GM18502 (cell line): ENCODE measurements around the gene CCDC181.
"Not testable (repeated sequence)": the region's sequence is repeated elsewhere in the genome, so short reads cannot be mapped to it uniquely, and the experiment has no call there.

Source experiments
- ATAC-seq: cut with Tn5 transposase; IDR thresholded peaks from one replicate; pipeline ENCODE4 v1.9.1; 2021; ENCODE audit warnings: mild to moderate bottlenecking; ENCODE audit not compliant: unreplicated experiment, poor library complexity

Gene CCDC181

DNA sequence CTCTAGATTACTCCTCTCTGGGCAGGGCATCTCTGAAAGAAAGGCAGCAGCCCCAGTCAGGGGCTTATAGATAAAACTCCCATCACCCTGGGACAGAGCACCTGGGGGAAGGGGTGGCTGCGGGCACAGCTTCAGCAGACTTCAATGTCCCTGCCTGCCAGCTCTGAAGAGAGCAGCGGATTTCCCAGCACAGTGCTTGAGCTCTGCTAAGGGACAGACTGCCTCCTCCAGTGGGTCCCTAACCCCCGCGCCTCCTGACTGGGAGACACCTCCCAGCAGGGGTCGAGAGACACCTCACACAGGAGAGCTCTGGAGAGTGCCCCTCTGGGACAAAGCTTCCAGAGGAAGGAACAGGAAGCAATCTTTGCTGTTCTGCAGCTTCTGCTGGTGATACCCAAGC lies 18.9 kb downstream of the CCDC181 start:
- ATAC-seq = not testable (repeated sequence)

GRCh38 chr1:169402578-169402977 lies 24.7 kb downstream of the CCDC181 start:
- not testable (repeated sequence) for ATAC-seq

- no peak for ATAC-seq
Measured at GRCh38 chr1:169395955-169396354, 31.3 kb downstream of the CCDC181 start.

GRCh38 chr1:169392406-169392805 lies 34.9 kb downstream of the CCDC181 start:
- ATAC-seq = no peak

DNA sequence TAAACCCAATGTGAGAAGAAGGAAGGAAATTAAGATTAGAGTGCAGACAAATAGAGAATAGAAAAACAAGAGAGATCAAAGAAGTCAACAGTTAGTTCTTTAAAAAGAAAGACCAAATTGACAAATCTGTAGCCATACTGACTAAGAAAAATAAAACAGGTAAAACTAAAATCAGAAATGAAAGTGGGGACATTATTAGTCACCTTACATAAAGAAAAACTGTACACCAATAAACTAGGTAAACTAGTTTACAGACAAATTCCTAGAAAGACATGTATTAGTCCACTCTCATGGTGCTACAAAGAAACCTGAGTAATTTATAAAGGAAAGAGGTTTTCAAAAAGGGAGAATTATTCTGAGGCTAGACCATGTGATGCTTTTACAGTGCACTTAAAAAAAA lies 37.0 kb downstream of the CCDC181 start:
- peak; percentile 89 for ATAC-seq

DNA sequence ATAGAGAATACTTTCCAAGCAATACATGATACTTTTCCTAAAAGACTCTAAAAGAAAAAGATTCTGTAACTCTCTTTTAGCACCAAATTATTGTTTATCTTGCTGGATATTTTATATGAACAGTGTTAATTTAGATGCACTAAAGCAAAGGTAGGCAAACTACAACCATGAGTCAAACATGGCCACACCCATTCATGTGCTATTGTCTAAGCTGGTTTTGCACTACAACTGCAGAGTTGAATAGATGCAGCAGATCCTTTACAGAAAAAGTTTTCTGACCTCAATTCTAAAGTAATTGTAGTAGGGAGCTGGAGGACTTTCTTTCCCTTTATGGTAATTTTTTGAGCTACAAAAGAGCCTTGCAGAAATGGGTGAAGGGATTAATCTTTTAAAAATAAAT lies 39.9 kb downstream of the CCDC181 start:
- ATAC-seq = no peak

GRCh38 chr1:169383449-169383848 lies 43.8 kb downstream of the CCDC181 start:
- no peak for ATAC-seq

- no peak for ATAC-seq
Measured at GRCh38 chr1:169381162-169381561, 46.1 kb downstream of the CCDC181 start.

GRCh38 chr1:169371404-169371803 lies 55.9 kb downstream of the CCDC181 start:
- ATAC-seq = no peak

DNA sequence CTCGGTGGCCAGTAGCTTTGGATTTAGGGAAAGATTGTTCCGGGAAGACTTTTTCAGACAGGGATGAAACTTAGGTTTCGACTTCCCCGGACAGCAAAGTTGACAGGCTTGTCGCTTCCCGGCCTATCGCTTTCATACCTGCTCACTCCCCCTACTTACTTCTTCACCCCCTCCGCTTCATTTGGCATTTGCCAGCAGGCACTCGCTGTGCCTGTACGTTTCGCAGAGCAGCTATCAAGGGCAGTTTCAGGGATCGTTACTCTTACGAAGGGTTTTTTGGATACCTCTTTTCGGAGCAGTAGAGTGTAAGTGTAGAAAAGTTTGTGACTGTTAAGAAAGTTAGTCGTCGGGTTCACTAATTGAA lies 58.9 kb downstream of the CCDC181 start:
- peak; percentile 21 for ATAC-seq

DNA sequence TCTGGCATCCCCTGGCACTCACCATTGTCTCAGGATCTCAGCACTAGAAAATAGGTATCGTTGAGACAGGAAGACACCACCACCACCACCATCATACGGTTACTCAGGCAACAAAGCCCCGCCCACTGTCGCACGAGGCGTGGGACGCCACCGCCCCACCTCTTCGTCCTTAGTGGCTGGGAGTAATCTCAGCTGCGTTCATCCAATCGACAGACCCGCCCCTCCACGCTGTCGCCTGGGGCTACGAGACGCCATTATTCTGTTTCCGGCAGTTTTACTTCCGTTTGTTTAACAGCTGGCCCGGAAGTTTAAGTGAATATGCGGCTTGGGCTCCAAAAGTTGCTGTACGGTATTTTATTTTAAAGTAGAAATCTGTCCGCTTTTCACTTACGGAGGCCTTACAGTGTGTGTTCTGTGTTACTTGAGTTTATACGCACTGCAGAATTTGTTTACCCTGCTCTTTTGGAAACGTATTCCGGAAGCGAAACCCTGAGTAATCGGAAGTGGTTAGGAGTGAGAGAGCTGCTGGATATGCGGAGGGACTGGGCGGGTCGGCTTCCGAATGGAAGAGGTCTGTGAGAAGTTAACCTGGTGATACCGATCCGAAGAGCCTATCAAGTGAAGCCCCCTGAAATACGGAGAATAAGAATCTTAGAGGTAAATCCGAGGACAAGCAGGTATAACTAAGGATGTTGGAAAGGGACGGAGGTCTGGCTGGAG lies 59.4 kb downstream of the CCDC181 start, which contains the start of the genes BLZF1 and NME7:
BLZF1 (plus strand) TSS at position 510 of the 720 bp plus-strand sequence. CDS start 1,328 bp downstream, outside the sequence.
NME7 (minus strand) TSS at position 112 of the 720 bp plus-strand sequence; CDS start at position 25, 87 bp downstream.
- peak; percentile 97 for ATAC-seq

- ATAC-seq = no peak
Measured at GRCh38 chr1:169367096-169367685, 60.1 kb downstream of the CCDC181 start.

- ATAC-seq = no peak
Measured at GRCh38 chr1:169364948-169365347, 62.3 kb downstream of the CCDC181 start.

DNA sequence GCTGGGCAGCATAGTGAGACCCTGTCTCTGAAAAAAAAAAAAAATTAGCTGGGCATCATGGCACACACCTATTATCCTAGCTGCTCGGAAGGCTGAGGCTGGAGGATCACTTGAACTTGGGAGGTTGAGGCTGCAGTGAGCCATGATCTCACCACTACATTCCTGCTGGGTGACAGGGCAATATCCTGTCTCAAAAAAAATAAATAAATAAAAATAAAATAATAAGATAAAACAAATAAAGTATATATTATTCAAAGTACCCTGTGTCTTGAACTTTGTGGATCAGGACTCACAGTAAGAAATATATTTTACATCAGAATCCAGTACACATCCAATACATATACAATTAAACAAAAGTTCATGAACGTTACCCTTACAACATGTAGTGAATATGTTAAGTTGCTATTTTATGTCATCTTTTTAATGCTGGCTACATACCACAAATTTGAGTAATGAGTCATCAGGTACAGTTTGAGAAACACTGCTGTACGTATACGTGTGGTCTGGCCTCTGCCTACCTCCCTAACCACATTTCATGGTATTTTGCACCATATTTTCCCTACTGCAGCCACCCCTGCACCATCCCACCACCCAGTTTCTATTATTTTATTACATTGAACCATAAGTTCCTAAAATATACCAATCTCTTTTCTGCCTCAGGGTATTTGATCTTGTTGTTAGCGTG lies 64.1 kb downstream of the CCDC181 start:
- ATAC-seq = peak; percentile 43

GRCh38 chr1:169361281-169361680 lies 66.0 kb downstream of the CCDC181 start:
- ATAC-seq = no peak

DNA sequence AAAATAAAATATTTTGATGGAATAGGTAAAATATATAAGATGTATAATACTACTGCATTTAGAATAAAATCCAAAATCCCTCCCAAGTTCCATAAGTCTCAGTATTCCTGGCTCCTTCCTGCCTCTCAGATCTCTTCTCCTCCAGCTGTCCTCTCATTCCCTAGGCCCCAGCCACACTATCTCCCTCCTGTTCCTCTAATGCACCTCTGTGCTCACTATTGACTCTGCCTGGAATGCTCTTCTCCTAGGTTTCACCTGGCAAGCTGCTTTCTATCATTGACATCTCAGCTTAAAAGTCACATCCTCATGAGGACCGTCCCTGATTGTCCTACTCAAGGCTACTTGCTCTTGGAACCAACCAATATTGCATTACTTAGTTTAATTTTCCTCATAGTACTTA lies 66.9 kb downstream of the CCDC181 start:
- ATAC-seq = no peak

DNA sequence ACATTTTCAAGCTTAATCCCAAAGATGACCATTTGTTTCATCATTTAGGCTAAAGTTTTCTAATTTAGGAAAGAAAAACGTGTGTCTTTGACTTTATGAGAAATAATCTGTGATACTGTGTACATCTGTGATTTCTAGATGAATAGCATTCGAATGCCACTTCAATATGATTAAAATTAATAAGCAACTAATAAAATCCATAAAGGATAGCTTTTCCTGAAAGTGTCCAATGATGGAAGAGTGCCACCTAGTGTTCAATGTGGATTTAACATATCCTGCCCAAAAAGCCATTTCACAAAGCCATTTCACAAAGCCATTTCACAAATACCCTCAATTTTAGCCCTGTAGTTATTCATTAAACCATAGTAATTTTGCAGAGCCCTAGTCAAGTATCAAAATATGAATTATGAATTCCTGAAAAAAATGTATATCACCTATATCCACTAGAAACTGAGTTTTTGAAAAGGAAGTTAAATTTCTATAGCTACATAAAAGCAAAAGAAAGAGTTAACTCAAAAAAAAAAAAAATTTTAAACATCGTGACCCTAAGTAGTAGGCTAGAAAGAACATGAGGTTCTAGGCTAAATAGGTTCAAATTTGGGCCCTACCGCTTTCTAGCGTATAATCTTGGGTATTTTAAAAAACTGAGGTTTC lies 78.8 kb downstream of the CCDC181 start:
- ATAC-seq = no peak

GRCh38 chr1:169347688-169348382 lies 79.4 kb downstream of the CCDC181 start:
- ATAC-seq = no peak

- ATAC-seq = no peak
Measured at GRCh38 chr1:169346036-169346589, 81.2 kb downstream of the CCDC181 start.

DNA sequence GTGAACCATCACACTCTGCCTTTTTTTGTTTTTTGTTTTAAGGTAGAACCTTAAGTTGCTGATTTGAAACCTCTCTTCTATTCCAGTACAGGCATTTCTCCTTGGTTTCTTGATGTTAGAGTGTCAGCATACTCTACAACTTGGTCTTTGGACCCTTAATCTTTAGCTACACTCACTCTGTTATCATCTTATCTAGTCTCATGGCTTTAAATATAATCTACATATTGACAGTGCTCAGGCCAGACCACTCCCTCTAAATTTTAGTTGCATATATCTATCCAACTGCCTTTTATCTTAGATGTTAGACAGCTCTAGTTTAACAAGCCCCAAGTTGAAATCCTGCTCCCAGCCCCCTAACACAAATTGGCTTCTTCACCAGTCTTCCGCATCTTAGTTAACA lies 81.8 kb downstream of the CCDC181 start:
- no peak for ATAC-seq
